Measurements from ENCODE around the gene FAM20A.
"Not testable (repeated sequence)": the region's sequence is repeated elsewhere in the genome, so short reads cannot be mapped to it uniquely, and the experiment has no call there.

FAM20A gene

DNA sequence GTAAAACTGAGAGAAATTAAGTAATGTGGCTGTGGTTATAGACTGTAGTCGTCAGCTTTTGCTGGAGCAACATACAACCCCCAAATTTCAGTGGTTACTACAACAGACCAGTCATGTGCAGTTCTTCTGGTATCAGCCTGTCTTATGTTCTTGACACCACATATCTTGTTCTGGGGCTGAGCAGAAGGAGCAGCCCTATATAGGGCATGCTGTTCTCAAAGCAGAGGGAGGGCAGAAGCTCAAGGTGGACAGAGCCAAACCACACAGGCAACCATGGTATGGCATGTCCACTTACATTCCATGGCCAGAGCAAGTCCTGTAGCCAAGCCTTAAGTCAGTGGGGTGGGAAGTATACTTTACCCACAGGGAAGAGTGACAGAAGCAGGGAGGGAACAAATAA, 81.3 kb downstream of the FAM20A start:
- Mint-ChIP-seq H3K4me1 (peaks cover 18% of the 10 kb centered on the region), H3K4me3 (no peak overlapping the region), H3K27ac (no peak overlapping the region), H3K36me3 (peaks cover 38% of the 10 kb centered on the region), H3K9me3 (no peaks in the 10 kb centered on the region), H3K27me3 (no peaks in the 10 kb centered on the region)
- DNase-seq (ENCODE audit: low spot score in 2 of 2) = no peak
- ATAC-seq (ENCODE audit: low read depth) = no peak

GRCh38 chr17:68519051-68519450, 82.1 kb downstream of the FAM20A start:
- H3K4me3 Mint-ChIP-seq; H3K27me3 Mint-ChIP-seq; DNase-seq (ENCODE audit: low spot score in 2 of 2); ATAC-seq (ENCODE audit: low read depth); H3K9me3 Mint-ChIP-seq: not testable (repeated sequence)
- peaks cover 33% of the 10 kb centered on the region for H3K36me3 Mint-ChIP-seq
- H3K27ac Mint-ChIP-seq = peak overlapping the region; percentile 84
- peaks cover 21% of the 10 kb centered on the region for H3K4me1 Mint-ChIP-seq

DNA sequence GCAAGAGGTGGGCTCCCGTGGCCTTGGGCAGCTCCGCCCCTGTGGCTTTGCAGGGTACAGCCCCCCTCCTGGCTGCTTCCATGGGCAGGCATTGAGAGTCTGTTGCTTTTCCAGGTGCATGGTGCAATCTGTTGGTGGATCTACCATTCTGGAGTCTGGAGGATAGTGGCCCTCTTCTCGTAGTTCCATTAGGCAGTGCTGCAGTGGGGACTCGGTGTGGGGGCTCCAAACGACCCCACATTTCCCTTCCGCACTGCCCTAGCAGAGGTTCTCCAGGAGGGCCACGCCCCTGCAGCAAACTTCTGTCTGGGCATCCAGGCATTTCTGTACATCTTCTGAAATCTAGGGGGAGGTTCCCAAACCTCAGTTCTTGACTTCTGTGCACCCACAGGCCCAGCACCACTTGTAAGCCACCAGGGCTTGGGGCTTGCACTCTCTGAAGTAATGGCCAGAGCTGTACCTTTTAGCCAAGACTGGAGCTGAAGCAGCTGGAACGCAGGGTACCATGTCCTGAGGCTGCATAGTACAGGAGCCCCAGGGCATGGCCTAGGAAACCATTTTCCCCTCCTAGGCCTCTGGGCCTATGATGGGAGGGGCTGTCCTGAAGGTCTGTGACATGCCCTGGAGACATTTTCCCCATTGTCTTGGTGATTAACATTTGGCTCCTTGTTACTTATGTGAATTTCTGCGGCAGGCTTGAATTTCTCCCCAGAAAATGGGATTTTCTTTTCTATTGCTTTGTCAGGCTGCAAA, 82.9 kb downstream of the FAM20A start:
- no peak overlapping the region for H3K27ac Mint-ChIP-seq
- peaks cover 28% of the 10 kb centered on the region for H3K4me1 Mint-ChIP-seq
- no peak overlapping the region for H3K4me3 Mint-ChIP-seq
- ATAC-seq (ENCODE audit: low read depth) (no peak), DNase-seq (ENCODE audit: low spot score in 2 of 2) (no peak)
- H3K27me3 Mint-ChIP-seq = no peaks in the 10 kb centered on the region
- H3K9me3 Mint-ChIP-seq = no peaks in the 10 kb centered on the region
- H3K36me3 Mint-ChIP-seq = peaks cover 31% of the 10 kb centered on the region

DNA sequence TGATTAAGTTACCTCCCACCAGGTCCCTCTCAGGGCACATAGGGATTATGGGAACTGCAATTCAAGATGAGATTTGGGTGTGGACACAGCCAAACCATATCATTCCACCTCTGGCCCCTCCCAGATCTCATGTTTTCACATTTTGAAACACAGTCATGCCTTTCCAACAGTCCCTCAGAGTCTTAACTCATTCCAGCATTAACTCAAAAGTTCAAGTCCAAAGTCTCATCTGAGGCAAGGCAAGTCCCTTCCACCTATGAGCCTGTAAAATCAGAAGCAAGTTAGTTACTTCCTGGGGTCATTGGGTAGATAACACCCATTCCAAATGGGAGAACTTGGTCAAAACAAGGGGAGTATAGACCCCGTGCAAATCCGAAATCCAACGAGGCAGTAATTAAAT, 83.6 kb downstream of the FAM20A start:
- not testable (repeated sequence) for H3K27me3 Mint-ChIP-seq; DNase-seq (ENCODE audit: low spot score in 2 of 2); ATAC-seq (ENCODE audit: low read depth); H3K9me3 Mint-ChIP-seq; H3K4me3 Mint-ChIP-seq
- H3K36me3 Mint-ChIP-seq = peaks cover 27% of the 10 kb centered on the region
- H3K27ac Mint-ChIP-seq = peak overlapping the region; percentile 39
- H3K4me1 Mint-ChIP-seq = peaks cover 32% of the 10 kb centered on the region

- Mint-ChIP-seq H3K9me3 (no peaks in the 10 kb centered on the region), H3K4me3 (no peak overlapping the region), H3K27me3 (no peaks in the 10 kb centered on the region), H3K27ac (peak overlapping the region; percentile 39), H3K4me1 (peaks cover 32% of the 10 kb centered on the region), H3K36me3 (peaks cover 24% of the 10 kb centered on the region)
- ATAC-seq (ENCODE audit: low read depth) (no peak), DNase-seq (ENCODE audit: low spot score in 2 of 2) (no peak)
Measured at GRCh38 chr17:68516732-68517131, 84.4 kb downstream of the FAM20A start.

DNA sequence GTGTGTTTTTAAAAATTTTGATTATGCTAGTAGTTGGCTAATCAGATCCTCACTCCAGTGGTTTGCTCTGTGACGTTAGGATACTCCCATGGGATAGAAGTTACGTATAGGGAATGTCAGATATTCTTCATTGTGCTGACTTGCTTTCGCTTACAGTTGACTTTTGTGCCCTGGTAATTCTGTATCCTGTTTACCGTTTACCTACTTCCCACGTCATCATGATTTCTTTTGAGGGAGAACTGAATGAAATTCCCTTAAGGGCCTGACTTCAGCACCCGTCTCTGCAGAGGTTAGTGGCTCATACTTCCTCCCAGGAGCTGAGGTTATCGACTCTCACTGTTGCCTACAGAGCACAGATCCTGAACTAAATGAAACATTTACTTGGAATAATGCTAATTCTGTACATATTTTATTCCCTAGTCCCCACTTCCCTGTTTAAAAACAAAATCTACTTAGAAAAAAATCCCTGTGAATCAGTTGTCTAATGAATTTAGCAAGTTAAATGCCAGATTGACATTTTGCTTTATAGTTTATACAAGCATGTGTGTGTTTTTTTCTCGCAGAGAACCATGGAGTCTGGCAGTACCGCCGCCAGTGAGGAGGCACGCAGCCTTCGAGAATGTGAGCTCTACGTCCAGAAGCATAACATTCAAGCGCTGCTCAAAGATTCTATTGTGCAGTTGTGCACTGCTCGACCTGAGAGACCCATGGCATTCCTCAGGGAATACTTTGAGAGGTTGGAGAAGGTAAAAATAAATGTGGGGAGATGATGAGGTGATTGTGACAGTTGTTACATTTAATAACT, 86.1 kb downstream of the FAM20A start:
- ATAC-seq (ENCODE audit: low read depth) (no peak), DNase-seq (ENCODE audit: low spot score in 2 of 2) (no peak)
- H3K36me3 Mint-ChIP-seq = peaks cover 23% of the 10 kb centered on the region
- peaks cover 35% of the 10 kb centered on the region for H3K4me1 Mint-ChIP-seq
- no peaks in the 10 kb centered on the region for H3K27me3 Mint-ChIP-seq
- H3K27ac Mint-ChIP-seq = peak overlapping the region; percentile 100
- H3K9me3 Mint-ChIP-seq = no peaks in the 10 kb centered on the region
- peak overlapping the region; percentile 15 for H3K4me3 Mint-ChIP-seq

DNA sequence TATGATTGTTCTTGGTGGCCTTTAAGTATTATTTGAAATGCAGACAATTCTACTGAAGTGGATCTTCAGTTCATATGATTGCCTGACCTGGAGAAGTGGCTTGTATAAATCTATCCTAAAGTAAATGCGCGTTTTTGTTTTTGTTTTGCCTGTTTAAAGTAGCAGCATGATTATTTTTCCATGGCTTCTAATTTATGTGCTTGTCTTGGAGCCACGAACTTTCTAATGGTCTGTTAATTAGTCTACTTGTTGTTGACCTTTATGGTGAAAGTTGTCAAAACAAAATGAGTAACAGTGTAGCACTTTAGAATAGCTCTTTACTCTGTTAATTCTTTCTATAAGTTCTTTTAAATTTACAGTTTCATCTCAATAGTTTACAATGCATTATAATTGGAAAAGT, 87.2 kb downstream of the FAM20A start:
- H3K27me3 Mint-ChIP-seq = no peaks in the 10 kb centered on the region
- H3K4me1 Mint-ChIP-seq = peaks cover 29% of the 10 kb centered on the region
- H3K27ac Mint-ChIP-seq = peak overlapping the region; percentile 100
- H3K4me3 Mint-ChIP-seq = peak overlapping the region; percentile 98
- DNase-seq (ENCODE audit: low spot score in 2 of 2) = no peak
- H3K36me3 Mint-ChIP-seq = peaks cover 17% of the 10 kb centered on the region
- H3K9me3 Mint-ChIP-seq = no peaks in the 10 kb centered on the region
- no peak for ATAC-seq (ENCODE audit: low read depth)

GRCh38 chr17:68512960-68513474, 88.2 kb downstream of the FAM20A start:
- H3K36me3 Mint-ChIP-seq = peaks cover 14% of the 10 kb centered on the region
- H3K4me3 Mint-ChIP-seq = peak overlapping the region; percentile 98
- peaks cover 27% of the 10 kb centered on the region for H3K4me1 Mint-ChIP-seq
- DNase-seq (ENCODE audit: low spot score in 2 of 2) (peak in 1 of 2 donors; percentile 25), ATAC-seq (ENCODE audit: low read depth) (no peak)
- peak overlapping the region; percentile 100 for H3K27ac Mint-ChIP-seq
- H3K27me3 Mint-ChIP-seq = no peaks in the 10 kb centered on the region
- H3K9me3 Mint-ChIP-seq = no peaks in the 10 kb centered on the region

DNA sequence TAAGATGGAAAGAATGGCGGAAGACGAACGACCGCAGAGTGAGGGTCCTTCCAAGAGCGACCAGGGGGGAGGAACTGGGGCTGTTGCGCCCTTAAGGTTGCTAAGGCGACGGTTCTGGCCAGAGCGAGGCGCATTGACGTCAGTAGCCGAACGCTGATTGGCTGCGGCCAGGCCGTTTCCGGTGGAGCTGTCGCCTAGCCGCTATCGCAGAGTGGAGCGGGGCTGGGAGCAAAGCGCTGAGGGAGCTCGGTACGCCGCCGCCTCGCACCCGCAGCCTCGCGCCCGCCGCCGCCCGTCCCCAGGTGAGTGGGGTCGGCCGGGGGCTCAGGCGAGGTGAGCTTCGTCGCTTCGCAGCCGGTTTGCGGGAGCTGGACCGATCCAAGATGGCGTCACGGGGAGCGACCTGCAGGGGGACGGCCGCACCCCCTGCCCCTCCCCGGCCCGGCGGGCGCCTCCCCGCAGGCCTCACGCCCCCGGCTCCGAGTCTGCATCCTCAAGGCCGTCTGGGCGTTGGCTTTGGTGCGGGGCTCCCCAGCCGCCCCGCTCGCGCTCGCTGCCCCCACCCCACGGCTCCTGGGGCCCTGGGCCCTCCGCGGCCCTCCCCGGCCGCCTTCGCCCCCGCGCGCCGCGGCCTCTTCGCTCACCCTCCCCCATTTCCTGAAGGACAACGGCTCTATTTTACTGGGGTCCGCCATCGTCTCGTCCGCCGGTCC, 88.8 kb downstream of the FAM20A start, which contains the start of gene PRKAR1A:
Gene PRKAR1A, plus strand, starts transcription at position 184 of the 713 bp plus-strand sequence. CDS start 2,970 bp downstream, outside the sequence.
- ATAC-seq (ENCODE audit: low read depth) (peak; percentile 84), DNase-seq (ENCODE audit: low spot score in 2 of 2) (peak; percentile 93 to 96)
- Mint-ChIP-seq H3K4me3 (peak within 1 kb of the TSS; percentile 98), H3K4me1 (peaks cover 26% of the 10 kb centered on the region), H3K27ac (peak within 1 kb of the TSS; percentile 100), H3K36me3 (peaks cover 11% of the 10 kb centered on the region), H3K27me3 (no peaks in the 10 kb centered on the region), H3K9me3 (no peaks in the 10 kb centered on the region)

DNA sequence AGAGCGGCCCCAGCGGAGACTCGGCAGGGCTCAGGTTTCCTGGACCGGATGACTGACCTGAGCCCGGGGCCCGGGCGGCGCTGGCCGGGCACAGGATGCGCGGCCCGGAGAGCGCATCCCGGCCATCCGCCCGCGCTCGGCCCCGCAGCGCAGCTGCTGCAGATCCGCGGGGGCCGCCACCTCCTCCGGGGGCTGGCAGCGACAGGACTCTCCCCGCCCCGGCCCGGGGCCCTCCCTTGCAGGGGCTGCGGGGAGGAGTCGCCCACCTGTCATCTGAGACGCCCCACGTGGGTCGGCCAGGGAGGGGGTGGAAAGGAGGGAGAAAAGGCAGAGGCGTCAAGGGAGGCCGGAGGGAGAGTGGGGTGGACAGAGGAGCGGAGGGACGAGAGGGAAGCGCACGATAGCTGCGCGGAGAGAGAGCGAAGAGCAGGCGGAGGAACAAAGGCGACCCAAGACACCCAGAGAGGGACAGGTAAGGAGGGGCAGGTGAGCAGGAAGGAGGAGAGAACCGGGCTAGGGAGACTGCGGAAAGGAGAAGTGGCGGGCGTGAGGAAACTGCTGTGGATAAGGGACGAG, 89.4 kb downstream of the FAM20A start:
- Mint-ChIP-seq H3K27me3 (no peaks in the 10 kb centered on the region), H3K27ac (peak overlapping the region; percentile 100), H3K9me3 (no peaks in the 10 kb centered on the region), H3K4me1 (peaks cover 22% of the 10 kb centered on the region), H3K4me3 (peak overlapping the region; percentile 97), H3K36me3 (peaks cover 6% of the 10 kb centered on the region)
- DNase-seq (ENCODE audit: low spot score in 2 of 2) (peak; percentile 73 to 78), ATAC-seq (ENCODE audit: low read depth) (peak; percentile 57)

DNA sequence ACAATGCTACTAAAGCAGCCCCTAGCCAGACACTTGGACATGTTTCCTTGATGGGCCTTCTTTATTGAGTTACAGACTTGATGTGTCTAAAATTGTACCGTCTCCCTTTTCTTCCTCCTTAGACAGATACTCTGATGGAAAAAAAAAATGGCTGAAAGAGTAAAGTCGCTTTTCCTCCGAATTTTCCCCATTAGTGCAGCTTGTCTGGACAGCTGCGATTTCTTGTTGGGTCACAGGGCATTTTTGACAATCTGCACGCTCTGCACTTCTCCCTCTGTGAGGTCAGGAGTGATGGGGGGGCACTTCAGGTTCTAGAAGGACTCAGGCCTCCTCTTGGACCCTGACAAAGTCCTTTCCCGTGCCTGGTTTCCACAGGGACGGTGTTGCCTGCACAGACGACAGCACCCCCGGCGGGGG, 89.9 kb downstream of the FAM20A start:
- peaks cover 20% of the 10 kb centered on the region for H3K4me1 Mint-ChIP-seq
- no peak for DNase-seq (ENCODE audit: low spot score in 2 of 2)

DNA sequence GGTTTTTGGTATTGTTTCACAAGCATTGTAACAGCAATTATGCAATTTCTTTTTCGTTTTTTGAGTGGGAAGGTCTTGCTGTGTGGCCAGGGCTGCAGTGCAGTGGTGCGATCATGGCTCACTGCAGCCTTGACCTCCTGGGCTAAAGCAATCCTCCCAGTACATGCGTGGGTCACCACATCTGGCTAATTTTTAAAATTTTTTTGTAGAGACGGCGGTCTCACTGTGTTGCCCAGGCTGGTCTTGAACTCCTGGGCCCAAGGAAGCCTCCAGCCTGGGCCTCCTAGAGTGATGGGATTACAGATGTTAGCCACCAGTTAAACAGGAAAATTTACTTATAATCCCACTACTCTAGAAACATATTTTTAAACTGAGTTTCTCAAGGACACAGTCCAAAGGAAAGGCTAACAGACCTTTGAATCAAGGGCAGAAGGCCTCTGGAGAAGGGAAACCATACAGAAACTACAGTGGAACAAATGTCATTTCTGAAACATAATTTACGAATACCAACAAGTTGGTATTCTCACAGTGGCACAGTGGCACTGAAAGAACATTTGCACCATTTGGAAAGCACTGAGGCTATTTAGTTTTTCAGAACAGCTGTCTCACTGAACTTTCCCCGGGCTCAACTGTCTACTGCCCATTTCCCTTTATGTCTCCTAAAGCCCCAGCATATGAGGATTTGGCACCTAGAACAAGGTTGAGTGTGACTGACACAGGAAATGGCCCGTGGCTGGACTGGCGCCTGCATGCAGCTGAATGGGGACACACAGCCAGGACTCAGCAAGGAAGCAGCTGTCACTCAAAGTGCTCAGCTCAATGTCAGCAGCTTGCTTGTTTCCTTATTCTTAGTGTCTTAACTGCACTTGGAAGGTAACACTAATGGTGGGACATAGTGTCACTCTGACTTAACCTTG, 91.8 kb downstream of the FAM20A start:
- Mint-ChIP-seq H3K9me3 (no peaks in the 10 kb centered on the region), H3K36me3 (no peaks in the 10 kb centered on the region), H3K27ac (peak overlapping the region; percentile 100), H3K27me3 (no peaks in the 10 kb centered on the region), H3K4me3 (no peak overlapping the region), H3K4me1 (peaks cover 18% of the 10 kb centered on the region)
- ATAC-seq (ENCODE audit: low read depth) = no peak
- DNase-seq (ENCODE audit: low spot score in 2 of 2) = no peak

More for the DNA sequence above, 89.9 kb downstream of the FAM20A start:
- Mint-ChIP-seq H3K36me3 (peaks cover 5% of the 10 kb centered on the region), H3K27ac (peak overlapping the region; percentile 100), H3K27me3 (no peaks in the 10 kb centered on the region), H3K4me3 (peak overlapping the region; percentile 78), H3K9me3 (no peaks in the 10 kb centered on the region)
- ATAC-seq (ENCODE audit: low read depth) = no peak

- H3K27me3 Mint-ChIP-seq = no peaks in the 10 kb centered on the region
- DNase-seq (ENCODE audit: low spot score in 2 of 2) = no peak
- no peak for ATAC-seq (ENCODE audit: low read depth)
- H3K9me3 Mint-ChIP-seq = no peaks in the 10 kb centered on the region
- no peaks in the 10 kb centered on the region for H3K36me3 Mint-ChIP-seq
- peaks cover 7% of the 10 kb centered on the region for H3K4me1 Mint-ChIP-seq
- H3K4me3 Mint-ChIP-seq = no peak overlapping the region
- H3K27ac Mint-ChIP-seq = no peak overlapping the region
Measured at GRCh38 chr17:68507576-68507975, 93.6 kb downstream of the FAM20A start.

Measured in memory B cell (primary cell).